Prostate gland (tissue), 2 donors: ENCODE results near the gene UHRF2. TPM values are rescaled to one million over a fixed set of nuclear protein-coding genes. Genes with fewer than 3 reads are reported as not detected.

Experiments
- DNase-seq: peaks from one replicate; pipeline ENCODE4 v3.0.0-alpha.2; 2019; ENCODE audit warnings: low spot score
- H3K27ac ChIP-seq, 2 donors: fragments of 200-600 bp; sonication (generic); 2 replicates each; pipeline ENCODE4 v1.5.1; 2017 to 2019
- H3K27me3 ChIP-seq: fragments of 200-600 bp; sonication (generic); replicated peaks from 2 replicates; pipeline ENCODE4 v1.5.1; 2019; ENCODE audit not compliant: insufficient read depth
- H3K36me3 ChIP-seq, 2 donors: fragments of 200-600 bp; sonication (generic); 1 replicate in 1 of 2; 2 replicates in 1 of 2; pipeline versions ENCODE4 v1.5.1 to v1.8.1; 2017 to 2019
- H3K4me1 ChIP-seq: fragments of 200-600 bp; sonication (generic); replicated peaks from 2 replicates; pipeline ENCODE4 v1.5.1; 2019
- H3K4me3 ChIP-seq, 2 donors: fragments of 200-600 bp; sonication (generic); 2 replicates each; pipeline ENCODE4 v1.5.1; 2017 to 2019
- H3K9me3 ChIP-seq: fragments of 200-600 bp; sonication (generic); 2 replicates; pipeline ENCODE4 v1.5.1; 2017
- CTCF ChIP-seq, 4 experiments: fragments of 200-600 bp in 2 of 4; fragments of 450-650 bp in 2 of 4; sonication (generic) in 2 of 4; IDR thresholded peaks; 1 replicate in 3 of 4; 2 replicates in 1 of 4; pipeline ENCODE4 v1.5.1; 2016 to 2019; ENCODE audit warnings: antibody characterized with exemption in 4 of 4, mild to moderate bottlenecking in 2 of 4, moderate library complexity in 2 of 4
- POLR2A ChIP-seq: fragments of 450-650 bp; IDR thresholded peaks from one replicate; pipeline ENCODE4 v1.6.1; 2016; ENCODE audit warnings: antibody characterized with exemption, mild to moderate bottlenecking
- POLR2AphosphoS5 ChIP-seq: sonication (generic); formaldehyde crosslinking; IDR thresholded peaks from one replicate; pipeline ENCODE4 v1.6.1; 2017; ENCODE audit warnings: antibody characterized with exemption
- WGBS: methylation state at CpG from one replicate; pipeline ENCODE4 v1.1.5; 2018; 5-methylcytosine and 5-hydroxymethylcytosine counted together
- intact Hi-C: fragments of 100-400 bp; cut with DNase I; formaldehyde crosslinking; loops from one replicate; pipeline ENCODE4 v1.14.2; 2022
- total RNA-seq, 2 donors: library from RNA; depleted of rRNA; stranded (reverse); fragments of >200 nt; gene quantifications; one replicate each; pipeline ENCODE4 v1.1.0, GENCODE V29; 2016

UHRF2 gene
- total RNA-seq, 2 donors from 2014 or later: 41.9 to 52.1 TPM

GRCh38 chr9:6414247-6414641, 1.2 kb downstream of the UHRF2 start:
- Histone ChIP-seq H3K4me3 (peak overlapping the region; percentile 71 to 94), H3K27ac (peak overlapping the region; percentile 80 to 84), H3K4me1 (no peaks in the 10 kb centered on the region), H3K9me3 (no peaks in the 10 kb centered on the region), H3K36me3 (no peaks in the 10 kb centered on the region), H3K27me3 (no peaks in the 10 kb centered on the region)
- no peak for TF ChIP-seq POLR2A
- TF ChIP-seq POLR2AphosphoS5: no peak
- TF ChIP-seq CTCF (IDR thresholded peaks at IDR 0.05): no peak
- WGBS: under 1% methylated on average over 11 of the region's 11 CpGs
- intact Hi-C loops: loop anchor here (5.0 to 10.0 kb wide), 3 partner anchors 268 to 789 kb away; partner anchors contain the start of genes KDM4C and RIC1
- DNase-seq: no peak

GRCh38 chr9:6415266-6415665, 2.3 kb downstream of the UHRF2 start:
- DNase-seq: no peak
- intact Hi-C loops: loop anchor here (10.0 kb wide), 1 partner anchor 790 kb away; the partner anchor contains the start of gene RIC1
- peak overlapping the region; percentile 71 to 94 for H3K4me3 ChIP-seq

GRCh38 chr9:6417186-6417585, 4.2 kb downstream of the UHRF2 start:
- intact Hi-C loops: loop anchor here (10.0 kb wide), 1 partner anchor 792 kb away; the partner anchor contains the start of gene RIC1
- 68% methylated on average over 3 of the region's 3 CpGs for WGBS

More at GRCh38 chr9:6415266-6415665, 2.3 kb downstream of the UHRF2 start:
- no peak for TF ChIP-seq POLR2AphosphoS5
- TF ChIP-seq CTCF (IDR thresholded peaks at IDR 0.05): no peak
- TF ChIP-seq POLR2A: no peak
- Histone ChIP-seq H3K9me3 (no peaks in the 10 kb centered on the region), H3K27me3 (no peaks in the 10 kb centered on the region), H3K36me3 (no peaks in the 10 kb centered on the region), H3K27ac (no peak overlapping the region), H3K4me1 (no peaks in the 10 kb centered on the region)
- 55% methylated on average over 5 of the region's 5 CpGs for WGBS

GRCh38 chr9:6418764-6419163, 5.8 kb downstream of the UHRF2 start:
- H3K27me3 ChIP-seq: no peaks in the 10 kb centered on the region
- H3K36me3 ChIP-seq: no peaks in the 10 kb centered on the region
- 85% methylated on average over 3 of the region's 3 CpGs for WGBS
- intact Hi-C loops: loop anchor here (10.0 kb wide), 1 partner anchor 794 kb away; the partner anchor contains the start of gene RIC1
- no peaks in the 10 kb centered on the region for H3K9me3 ChIP-seq
- H3K4me3 ChIP-seq: no peak overlapping the region
- H3K4me1 ChIP-seq: no peaks in the 10 kb centered on the region
- no peak for DNase-seq
- H3K27ac ChIP-seq: no peak overlapping the region
- TF ChIP-seq POLR2AphosphoS5 (no peak), CTCF (IDR thresholded peaks at IDR 0.05) (no peak), POLR2A (no peak)

More at GRCh38 chr9:6417186-6417585, 4.2 kb downstream of the UHRF2 start:
- H3K4me3 ChIP-seq: no peak overlapping the region
- H3K4me1 ChIP-seq: no peaks in the 10 kb centered on the region
- DNase-seq: no peak
- H3K27me3 ChIP-seq: no peaks in the 10 kb centered on the region
- no peak for TF ChIP-seq CTCF (IDR thresholded peaks at IDR 0.05)
- no peak for TF ChIP-seq POLR2AphosphoS5
- TF ChIP-seq POLR2A: no peak
- H3K9me3 ChIP-seq: no peaks in the 10 kb centered on the region
- H3K36me3 ChIP-seq: no peaks in the 10 kb centered on the region
- no peak overlapping the region for H3K27ac ChIP-seq

GRCh38 chr9:6424940-6425339, 11.9 kb downstream of the UHRF2 start:
- DNase-seq: no peak
- Histone ChIP-seq H3K4me1 (no peaks in the 10 kb centered on the region), H3K36me3 (no peaks in the 10 kb centered on the region), H3K4me3 (no peak overlapping the region), H3K9me3 (no peaks in the 10 kb centered on the region), H3K27ac (no peak overlapping the region), H3K27me3 (no peaks in the 10 kb centered on the region)
- 46% methylated on average over 1 of the region's 1 CpG for WGBS
- intact Hi-C loops: no loop called here
- TF ChIP-seq CTCF (IDR thresholded peaks at IDR 0.05): no peak
